GM20000 (cell line): ENCODE data around the gene EDC4.

ENCODE experiments used
- DNase-seq: peaks from one replicate; pipeline ENCODE4 v3.0.0; 2012; ENCODE audit warnings: low spot score
- CTCF ChIP-seq: IDR thresholded peaks from 2 replicates; pipeline ENCODE4 v1.5.1; 2012; ENCODE audit warnings: mild to moderate bottlenecking, control low read depth; ENCODE audit errors: extremely low read depth, missing control alignments

EDC4 gene

GRCh38 chr16:67923414-67924116, 50.7 kb downstream of the EDC4 start:
- DNase-seq, result no peak
- no peak for TF ChIP-seq CTCF

GRCh38 chr16:67924140-67924906, 51.5 kb downstream of the EDC4 start:
- no peak for DNase-seq
- TF ChIP-seq CTCF, result no peak

GRCh38 chr16:67926181-67926750, 53.4 kb downstream of the EDC4 start:
- no peak for DNase-seq
- TF ChIP-seq CTCF, result no peak

- no peak for DNase-seq
- no peak for TF ChIP-seq CTCF
These were observed 54.5 kb downstream of the EDC4 start for GRCh38 chr16:67927131-67927941.

- TF ChIP-seq CTCF, result no peak
- no peak for DNase-seq
These were observed 55.3 kb downstream of the EDC4 start for GRCh38 chr16:67928147-67928546.

GRCh38 chr16:67928561-67929364, 55.9 kb downstream of the EDC4 start:
- TF ChIP-seq CTCF, result peak; percentile 91
- DNase-seq, result peak; percentile 79
